HEK293 (cell line): ENCODE results near the gene SNX33.

Source experiments
- AEBP2 ChIP-seq: fragments of 450-650 bp; formaldehyde crosslinking; IDR thresholded peaks from 2 replicates; pipeline ENCODE4 v1.5.1; 2016; ENCODE audit warnings: missing biosample characterization, missing genetic modification characterization, borderline replicate concordance
- ATF2 ChIP-seq: fragments of 450-650 bp; formaldehyde crosslinking; IDR thresholded peaks from 2 replicates; pipeline ENCODE4 v1.5.1; 2016; ENCODE audit warnings: missing biosample characterization, missing genetic modification characterization, low read depth
- BCL6B ChIP-seq: fragments of 450-650 bp; formaldehyde crosslinking; IDR thresholded peaks from 2 replicates; pipeline ENCODE4 v1.5.1; 2017; ENCODE audit warnings: missing biosample characterization, missing genetic modification characterization
- GLI2 ChIP-seq: fragments of 450-650 bp; formaldehyde crosslinking; IDR thresholded peaks from 2 replicates; pipeline ENCODE4; 2017; ENCODE audit warnings: missing biosample characterization, missing genetic modification characterization, low read depth, borderline replicate concordance
- HIC1 ChIP-seq: fragments of 450-650 bp; formaldehyde crosslinking; IDR thresholded peaks from 2 replicates; pipeline ENCODE4 v1.5.1; 2016; ENCODE audit warnings: missing biosample characterization, missing genetic modification characterization
- KLF10 ChIP-seq: fragments of 450-650 bp; IDR thresholded peaks from 2 replicates; pipeline ENCODE4 v1.5.1; 2018; ENCODE audit warnings: missing biosample characterization, mild to moderate bottlenecking, missing genetic modification characterization
- OVOL3 ChIP-seq: fragments of 450-650 bp; formaldehyde crosslinking; IDR thresholded peaks from 2 replicates; pipeline ENCODE4 v1.5.1; 2016; ENCODE audit warnings: missing biosample characterization, missing genetic modification characterization
- PATZ1 ChIP-seq: fragments of 450-650 bp; formaldehyde crosslinking; IDR thresholded peaks from 2 replicates; pipeline ENCODE4 v1.5.1; 2016; ENCODE audit warnings: missing biosample characterization, missing genetic modification characterization
- PRDM1 ChIP-seq: fragments of 450-650 bp; formaldehyde crosslinking; IDR thresholded peaks from 2 replicates; pipeline ENCODE4; 2016; ENCODE audit warnings: missing biosample characterization, missing genetic modification characterization
- SP2 ChIP-seq: fragments of 450-650 bp; formaldehyde crosslinking; IDR thresholded peaks from 2 replicates; pipeline ENCODE4 v1.5.1; 2016; ENCODE audit warnings: missing biosample characterization, missing genetic modification characterization
- TRIM28 ChIP-seq: IDR thresholded peaks from 2 replicates; pipeline ENCODE4 v1.6.1; 2011; ENCODE audit warnings: low read length, control low read depth, borderline replicate concordance
- ZBTB49 ChIP-seq: fragments of 450-650 bp; formaldehyde crosslinking; IDR thresholded peaks from 2 replicates; pipeline ENCODE4 v1.5.1; 2016; ENCODE audit warnings: missing biosample characterization, missing genetic modification characterization, low read depth
- ZFHX2 ChIP-seq: fragments of 450-650 bp; formaldehyde crosslinking; conservative IDR thresholded peaks from 2 replicates; pipeline ENCODE4 v1.5.1; 2016; ENCODE audit warnings: missing biosample characterization, missing genetic modification characterization
- ZIC2 ChIP-seq: fragments of 450-650 bp; formaldehyde crosslinking; IDR thresholded peaks from 2 replicates; pipeline ENCODE4 v1.5.1; 2016; ENCODE audit warnings: missing biosample characterization, missing genetic modification characterization
- ZNF174 ChIP-seq: fragments of 450-650 bp; formaldehyde crosslinking; IDR thresholded peaks from 2 replicates; pipeline ENCODE4 v1.5.0; 2017; ENCODE audit warnings: missing biosample characterization, mild to moderate bottlenecking, missing genetic modification characterization
- ZNF292 ChIP-seq: fragments of 450-650 bp; formaldehyde crosslinking; IDR thresholded peaks from 2 replicates; pipeline ENCODE4 v1.5.1; 2016; ENCODE audit warnings: low read depth, missing biosample characterization, missing genetic modification characterization, borderline replicate concordance
- ZNF311 ChIP-seq: fragments of 450-650 bp; formaldehyde crosslinking; IDR thresholded peaks from 2 replicates; pipeline ENCODE4 v1.5.1; 2017; ENCODE audit warnings: missing biosample characterization, missing genetic modification characterization, borderline replicate concordance
- ZNF362 ChIP-seq: fragments of 450-650 bp; formaldehyde crosslinking; IDR thresholded peaks from 2 replicates; pipeline ENCODE4 v1.5.1; 2016; ENCODE audit warnings: missing biosample characterization, missing genetic modification characterization
- ZNF394 ChIP-seq: fragments of 450-650 bp; formaldehyde crosslinking; IDR thresholded peaks from 2 replicates; pipeline ENCODE4 v1.5.1; 2016; ENCODE audit warnings: missing biosample characterization, missing genetic modification characterization, mild to moderate bottlenecking, moderate library complexity, borderline replicate concordance
- ZNF423 ChIP-seq: fragments of 450-650 bp; formaldehyde crosslinking; IDR thresholded peaks from 2 replicates; pipeline ENCODE4 v1.5.1; 2016; ENCODE audit warnings: missing biosample characterization, missing genetic modification characterization
- ZNF548 ChIP-seq: fragments of 450-650 bp; formaldehyde crosslinking; IDR thresholded peaks from 2 replicates; pipeline ENCODE4 v1.5.1; 2016; ENCODE audit warnings: missing biosample characterization, missing genetic modification characterization
- ZNF585B ChIP-seq: fragments of 450-650 bp; formaldehyde crosslinking; IDR thresholded peaks from 2 replicates; pipeline ENCODE4 v1.5.1; 2016; ENCODE audit warnings: missing biosample characterization, missing genetic modification characterization
- ZNF626 ChIP-seq: fragments of 450-650 bp; sonication (Bioruptor Pico); formaldehyde crosslinking; IDR thresholded peaks from 2 replicates; pipeline ENCODE4 v1.5.1; 2018; ENCODE audit warnings: missing biosample characterization, missing genetic modification characterization, inconsistent platforms
- ZNF645 ChIP-seq: fragments of 450-650 bp; formaldehyde crosslinking; IDR thresholded peaks from 2 replicates; pipeline ENCODE4; 2016; ENCODE audit warnings: missing biosample characterization, missing genetic modification characterization

The SNX33 gene

GRCh38 chr15:75650908-75651809, 3.4 kb downstream of the SNX33 start (continued):
- no peak for TF ChIP-seq ZNF292 (tag by site-specific recombination)
- TF ChIP-seq ZNF311 (tag by site-specific recombination), result no peak
- TF ChIP-seq ZNF645, result no peak
- TF ChIP-seq TRIM28, result no peak
- TF ChIP-seq PATZ1, result 0 out of 2 replicates have a peak, but pooled peaks have one; percentile 30
- no peak for TF ChIP-seq PRDM1 (tag by site-specific recombination)
- TF ChIP-seq ZNF174 (tag by site-specific recombination), result no peak
- TF ChIP-seq ZNF423 (tag by site-specific recombination), result no peak
- no peak for TF ChIP-seq GLI2 (tag by site-specific recombination)
- no peak for TF ChIP-seq ZBTB49
- no peak for TF ChIP-seq ZNF626 (tag by site-specific recombination)
- TF ChIP-seq AEBP2 (tag by site-specific recombination), result no peak
- no peak for TF ChIP-seq ZNF548 (tag by site-specific recombination)
- TF ChIP-seq KLF10 (tag by site-specific recombination), result no peak
- peak; percentile 70; the same call in 1 of the 2 replicates for TF ChIP-seq HIC1 (tag by site-specific recombination)
- no peak for TF ChIP-seq ZNF394
- no peak for TF ChIP-seq BCL6B (tag by site-specific recombination)
- no peak for TF ChIP-seq ZNF585B (tag by site-specific recombination)
- TF ChIP-seq OVOL3, result no peak
- no peak for TF ChIP-seq ZNF362 (tag by site-specific recombination)
- TF ChIP-seq ZFHX2 (tag by site-specific recombination), result no peak
- TF ChIP-seq ZIC2 (tag by site-specific recombination), result peak; percentile 81
- TF ChIP-seq SP2, result peak; percentile 9; the same call in 1 of the 2 replicates
- TF ChIP-seq ATF2, result no peak
